ENCODE measurements around the gene CAPN13. TPM values are rescaled to one million over a fixed set of nuclear protein-coding genes. Genes with fewer than 3 reads are reported as not detected.

Gene CAPN13
- total RNA-seq, 1 donor from 2014 or later: not detected

- Mint-ChIP-seq H3K4me1 (no peaks in the 10 kb centered on the region), H3K4me3 (no peak overlapping the region), H3K27ac (no peak overlapping the region), H3K36me3 (peaks cover 5% of the 10 kb centered on the region), H3K9me3 (peaks cover 25% of the 10 kb centered on the region), H3K27me3 (ENCODE audit: low read depth) (no peaks in the 10 kb centered on the region)
- no peak for TF ChIP-seq CTCF (IDR thresholded peaks at IDR 0.05; ENCODE audit: unreplicated experiment)
- DNase-seq (ENCODE audit: low spot score in 2 of 2, unreplicated experiment in 2 of 2): peak in 1 of 2 experiments; percentile 5
These were observed 131.5 kb downstream of the CAPN13 start for GRCh38 chr2:30675758-30676157.

GRCh38 chr2:30673127-30673526, 134.1 kb downstream of the CAPN13 start:
- no peak for TF ChIP-seq CTCF (IDR thresholded peaks at IDR 0.05; ENCODE audit: unreplicated experiment)
- no peak for DNase-seq (ENCODE audit: low spot score in 2 of 2, unreplicated experiment in 2 of 2)
- no peak overlapping the region for H3K27ac Mint-ChIP-seq
- peaks cover 49% of the 10 kb centered on the region for H3K9me3 Mint-ChIP-seq
- no peak overlapping the region for H3K4me3 Mint-ChIP-seq
- H3K36me3 Mint-ChIP-seq: peaks cover 9% of the 10 kb centered on the region
- H3K27me3 Mint-ChIP-seq (ENCODE audit: low read depth): no peaks in the 10 kb centered on the region
- no peaks in the 10 kb centered on the region for H3K4me1 Mint-ChIP-seq
